Activated CD8-positive, alpha-beta memory T cell treated with anti-CD3 and anti-CD28 coated beads, Interleukin-2, amount 10 ng/mL, durations not matched to agents 7 days and 5 days (primary cell): ENCODE measurements around the gene TMEM156. TPM values are rescaled to one million over a fixed set of nuclear protein-coding genes. Genes with fewer than 3 reads are reported as not detected.

Experiments used
- ATAC-seq: fragments of 150-1000 bp; cut with Tn5 transposase; one replicate; pipeline ENCODE4 v1.10.0; 2021; ENCODE audit warnings: moderate library complexity
- CTCF ChIA-PET: fragments of 350-600 bp; sonication (Branson Sonifier 250); formaldehyde crosslinking; loops from one replicate; lab custom pipeline; 2021; ENCODE audit warnings: antibody characterized with exemption; lab: Charles Lee
- DNase-seq: peaks from one replicate; pipeline ENCODE4 v3.0.0-alpha.2; 2020
- H3K27ac Mint-ChIP-seq: one replicate; pipeline ENCODE4 v1.8.0; 2021; ENCODE audit warnings: mild to moderate bottlenecking, mixed read lengths
- H3K27me3 Mint-ChIP-seq: one replicate; pipeline ENCODE4 v1.8.0; 2021; ENCODE audit warnings: mixed read lengths
- H3K36me3 Mint-ChIP-seq: one replicate; pipeline ENCODE4 v1.8.0; 2021; ENCODE audit warnings: mild to moderate bottlenecking, mixed read lengths
- H3K4me1 Mint-ChIP-seq: one replicate; pipeline ENCODE4 v1.8.0; 2021; ENCODE audit warnings: mixed read lengths
- H3K4me3 Mint-ChIP-seq: one replicate; pipeline ENCODE4 v1.8.0; 2021; ENCODE audit warnings: mild to moderate bottlenecking, moderate library complexity, mixed read lengths
- H3K9me3 Mint-ChIP-seq: one replicate; pipeline ENCODE4 v1.8.0; 2022; ENCODE audit warnings: low read depth, mixed read lengths
- total RNA-seq, 2 experiments: library from RNA; stranded (reverse); gene quantifications; one replicate each; pipeline ENCODE4 v1.2.3, GENCODE V29; 2021

The TMEM156 gene
- total RNA-seq, 2 experiments from 2014 or later: 18.5 to 18.8 TPM

GRCh38 chr4:38957893-38958292 lies 74.3 kb downstream of the TMEM156 start:
- Mint-ChIP-seq H3K4me1 (peaks cover 18% of the 10 kb centered on the region), H3K27me3 (peaks cover 6% of the 10 kb centered on the region), H3K36me3 (peaks cover 15% of the 10 kb centered on the region), H3K9me3 (peaks cover 7% of the 10 kb centered on the region), H3K4me3 (no peak overlapping the region), H3K27ac (no peak overlapping the region)
- CTCF ChIA-PET: interaction anchor here (0.7 to 1.4 kb wide), 3 partner anchors 55 to 87 kb away, joined by 3 to 4 read pairs (median 3); no protein-coding TSS in a partner anchor
- DNase-seq (no peak), ATAC-seq (no peak)

GRCh38 chr4:38957261-38957815 lies 74.9 kb downstream of the TMEM156 start:
- Mint-ChIP-seq H3K36me3 (peaks cover 15% of the 10 kb centered on the region), H3K27me3 (peaks cover 6% of the 10 kb centered on the region), H3K4me1 (peaks cover 18% of the 10 kb centered on the region), H3K9me3 (peaks cover 7% of the 10 kb centered on the region), H3K4me3 (no peak overlapping the region), H3K27ac (no peak overlapping the region)
- no peak for DNase-seq
- CTCF ChIA-PET: interaction anchor here (0.7 to 1.4 kb wide), 3 partner anchors 54 to 88 kb away, joined by 3 to 4 read pairs (median 3); no protein-coding TSS in a partner anchor
- ATAC-seq: no peak

- no peak overlapping the region for H3K4me3 Mint-ChIP-seq
- peaks cover 2% of the 10 kb centered on the region for H3K9me3 Mint-ChIP-seq
- peaks cover 8% of the 10 kb centered on the region for H3K36me3 Mint-ChIP-seq
- H3K27me3 Mint-ChIP-seq: peaks cover 6% of the 10 kb centered on the region
- CTCF ChIA-PET: no interaction called here
- peaks cover 18% of the 10 kb centered on the region for H3K4me1 Mint-ChIP-seq
- ATAC-seq (no peak), DNase-seq (no peak)
- no peak overlapping the region for H3K27ac Mint-ChIP-seq
Measured at GRCh38 chr4:38955957-38956356, 76.3 kb downstream of the TMEM156 start.

GRCh38 chr4:38954727-38955126 lies 77.5 kb downstream of the TMEM156 start:
- peaks cover 26% of the 10 kb centered on the region for H3K4me1 Mint-ChIP-seq
- CTCF ChIA-PET: no interaction called here

GRCh38 chr4:38952017-38952416 lies 80.2 kb downstream of the TMEM156 start:
- DNase-seq (no peak), ATAC-seq (no peak)
- Mint-ChIP-seq H3K4me1 (peaks cover 24% of the 10 kb centered on the region), H3K4me3 (no peak overlapping the region), H3K36me3 (no peaks in the 10 kb centered on the region), H3K9me3 (no peaks in the 10 kb centered on the region), H3K27me3 (peaks cover 6% of the 10 kb centered on the region), H3K27ac (no peak overlapping the region)
- CTCF ChIA-PET: no interaction called here

More at GRCh38 chr4:38954727-38955126, 77.5 kb downstream of the TMEM156 start:
- peaks cover 6% of the 10 kb centered on the region for H3K27me3 Mint-ChIP-seq
- DNase-seq (no peak), ATAC-seq (no peak)
- H3K4me3 Mint-ChIP-seq: no peak overlapping the region
- H3K27ac Mint-ChIP-seq: no peak overlapping the region
- H3K36me3 Mint-ChIP-seq: peaks cover 5% of the 10 kb centered on the region
- peaks cover 2% of the 10 kb centered on the region for H3K9me3 Mint-ChIP-seq

- Mint-ChIP-seq H3K4me1 (peaks cover 24% of the 10 kb centered on the region), H3K9me3 (no peaks in the 10 kb centered on the region), H3K27me3 (peaks cover 6% of the 10 kb centered on the region), H3K36me3 (no peaks in the 10 kb centered on the region), H3K4me3 (no peak overlapping the region), H3K27ac (no peak overlapping the region)
- no peak for ATAC-seq
- DNase-seq: no peak
- CTCF ChIA-PET: interaction anchor here (0.8 kb wide), 1 partner anchor 99 kb away, joined by 4 read pairs; no protein-coding TSS in a partner anchor
Measured at GRCh38 chr4:38951598-38951997, 80.6 kb downstream of the TMEM156 start.

GRCh38 chr4:38950734-38951133 lies 81.5 kb downstream of the TMEM156 start:
- CTCF ChIA-PET: interaction anchor here (0.8 to 1.2 kb wide), 3 partner anchors 21 to 100 kb away, joined by 3 to 4 read pairs (median 3); no protein-coding TSS in a partner anchor
- H3K9me3 Mint-ChIP-seq: no peaks in the 10 kb centered on the region
- no peak overlapping the region for H3K27ac Mint-ChIP-seq
- no peak for DNase-seq
- ATAC-seq: no peak
- H3K4me3 Mint-ChIP-seq: no peak overlapping the region
- H3K27me3 Mint-ChIP-seq: peaks cover 6% of the 10 kb centered on the region
- no peaks in the 10 kb centered on the region for H3K36me3 Mint-ChIP-seq
- peaks cover 24% of the 10 kb centered on the region for H3K4me1 Mint-ChIP-seq

GRCh38 chr4:38950159-38950558 lies 82.0 kb downstream of the TMEM156 start:
- no peak overlapping the region for H3K27ac Mint-ChIP-seq
- peaks cover 24% of the 10 kb centered on the region for H3K4me1 Mint-ChIP-seq
- DNase-seq: no peak
- CTCF ChIA-PET: interaction anchor here (0.9 to 2.5 kb wide), 6 partner anchors 9 to 191 kb away, joined by 3 to 6 read pairs (median 3); no protein-coding TSS in a partner anchor
- no peaks in the 10 kb centered on the region for H3K36me3 Mint-ChIP-seq
- H3K9me3 Mint-ChIP-seq: no peaks in the 10 kb centered on the region
- H3K27me3 Mint-ChIP-seq: peaks cover 6% of the 10 kb centered on the region
- no peak overlapping the region for H3K4me3 Mint-ChIP-seq
- no peak for ATAC-seq

- no peaks in the 10 kb centered on the region for H3K36me3 Mint-ChIP-seq
- ATAC-seq (peak; percentile 90), DNase-seq (peak; percentile 81)
- H3K4me3 Mint-ChIP-seq: no peak overlapping the region
- CTCF ChIA-PET: interaction anchor here (0.8 to 2.5 kb wide), 10 partner anchors 10 to 190 kb away, joined by 3 to 6 read pairs (median 3); partner anchors contain the start of gene TMEM156
- no peaks in the 10 kb centered on the region for H3K9me3 Mint-ChIP-seq
- peak overlapping the region; percentile 36 for H3K27ac Mint-ChIP-seq
- H3K4me1 Mint-ChIP-seq: peaks cover 24% of the 10 kb centered on the region
- peaks cover 6% of the 10 kb centered on the region for H3K27me3 Mint-ChIP-seq
Measured at GRCh38 chr4:38949411-38950051, 82.7 kb downstream of the TMEM156 start.

GRCh38 chr4:38948551-38948950 lies 83.7 kb downstream of the TMEM156 start:
- Mint-ChIP-seq H3K9me3 (no peaks in the 10 kb centered on the region), H3K36me3 (no peaks in the 10 kb centered on the region), H3K27ac (no peak overlapping the region), H3K4me3 (no peak overlapping the region), H3K4me1 (peaks cover 24% of the 10 kb centered on the region), H3K27me3 (peaks cover under 1% of the 10 kb centered on the region)
- DNase-seq (no peak), ATAC-seq (no peak)
- CTCF ChIA-PET: interaction anchor here (0.6 to 2.5 kb wide), 7 partner anchors 11 to 732 kb away, joined by 3 to 6 read pairs (median 4); partner anchors contain the start of gene TMEM156

- H3K36me3 Mint-ChIP-seq: no peaks in the 10 kb centered on the region
- H3K4me1 Mint-ChIP-seq: peaks cover 24% of the 10 kb centered on the region
- no peaks in the 10 kb centered on the region for H3K27me3 Mint-ChIP-seq
- CTCF ChIA-PET: interaction anchor here (0.6 kb wide), 1 partner anchor 522 kb away, joined by 3 read pairs; no protein-coding TSS in a partner anchor
- H3K4me3 Mint-ChIP-seq: no peak overlapping the region
- H3K9me3 Mint-ChIP-seq: no peaks in the 10 kb centered on the region
- DNase-seq (no peak), ATAC-seq (no peak)
- no peak overlapping the region for H3K27ac Mint-ChIP-seq
Measured at GRCh38 chr4:38946919-38947318, 85.3 kb downstream of the TMEM156 start.

- CTCF ChIA-PET: interaction anchor here (0.6 kb wide), 1 partner anchor 223 kb away, joined by 3 read pairs; no protein-coding TSS in a partner anchor
- ATAC-seq: no peak
- Mint-ChIP-seq H3K27ac (no peak overlapping the region), H3K4me3 (no peak overlapping the region), H3K36me3 (no peaks in the 10 kb centered on the region), H3K27me3 (no peaks in the 10 kb centered on the region), H3K4me1 (peaks cover 13% of the 10 kb centered on the region), H3K9me3 (no peaks in the 10 kb centered on the region)
- no peak for DNase-seq
Measured at GRCh38 chr4:38944440-38944839, 87.8 kb downstream of the TMEM156 start.

GRCh38 chr4:38943343-38943742 lies 88.9 kb downstream of the TMEM156 start:
- DNase-seq: no peak
- no peak overlapping the region for H3K27ac Mint-ChIP-seq
- no peak for ATAC-seq
- CTCF ChIA-PET: interaction anchor here (1.1 kb wide), 1 partner anchor 12 kb away, joined by 3 read pairs; no protein-coding TSS in a partner anchor
- no peaks in the 10 kb centered on the region for H3K9me3 Mint-ChIP-seq
- H3K4me1 Mint-ChIP-seq: peaks cover 2% of the 10 kb centered on the region
- H3K27me3 Mint-ChIP-seq: no peaks in the 10 kb centered on the region
- H3K4me3 Mint-ChIP-seq: no peak overlapping the region
- no peaks in the 10 kb centered on the region for H3K36me3 Mint-ChIP-seq
